Umbilical cord (tissue), 2 donors: ENCODE measurements around the gene BRINP2. TPM values are rescaled to one million over a fixed set of nuclear protein-coding genes. Genes with fewer than 3 reads are reported as not detected.

ENCODE experiments used
- DNase-seq: peaks from one replicate; pipeline ENCODE4 v3.0.0-alpha.2; 2015; ENCODE audit warnings: low spot score
- total RNA-seq: library from RNA; depleted of rRNA; stranded (reverse); fragments of >200 nt; gene quantifications from one replicate; pipeline ENCODE4 v1.2.3, GENCODE V29; 2014; ENCODE audit warnings: low replicate concordance; ENCODE audit not compliant: insufficient read depth

BRINP2 gene
- 5.3 TPM for total RNA-seq

GRCh38 chr1:177170756-177171535 is at the start of gene BRINP2:
Gene BRINP2, plus strand, starts transcription at chr1:177170958. Its CDS starts 58,919 bp downstream, at chr1:177229877.
- DNase-seq: peak; percentile 74

GRCh38 chr1:177122461-177123251 is 48.1 kb upstream of the BRINP2 start:
- no peak for DNase-seq

GRCh38 chr1:177124577-177125278 is 46.0 kb upstream of the BRINP2 start:
- no peak for DNase-seq

- no peak for DNase-seq
Observed at GRCh38 chr1:177126267-177126666, 44.5 kb upstream of the BRINP2 start.

GRCh38 chr1:177128665-177129281 is 42.0 kb upstream of the BRINP2 start:
- DNase-seq: no peak

GRCh38 chr1:177130451-177130945 is 40.3 kb upstream of the BRINP2 start:
- no peak for DNase-seq

- DNase-seq: no peak
Observed at GRCh38 chr1:177131723-177132122, 39.0 kb upstream of the BRINP2 start.

GRCh38 chr1:177132141-177132540 is 38.6 kb upstream of the BRINP2 start:
- DNase-seq: no peak

GRCh38 chr1:177133977-177134538 is 36.7 kb upstream of the BRINP2 start:
- DNase-seq: no peak

- no peak for DNase-seq
Observed at GRCh38 chr1:177135250-177135649, 35.5 kb upstream of the BRINP2 start.

- DNase-seq: no peak
Observed at GRCh38 chr1:177137814-177138213, 32.9 kb upstream of the BRINP2 start.

GRCh38 chr1:177138347-177138746 is 32.4 kb upstream of the BRINP2 start:
- no peak for DNase-seq

- no peak for DNase-seq
Observed at GRCh38 chr1:177142010-177142409, 28.7 kb upstream of the BRINP2 start.

GRCh38 chr1:177142791-177143271 is 27.9 kb upstream of the BRINP2 start:
- DNase-seq: no peak

GRCh38 chr1:177145106-177146070 is 25.4 kb upstream of the BRINP2 start:
- DNase-seq: peak; percentile 15

GRCh38 chr1:177146499-177146898 is 24.3 kb upstream of the BRINP2 start:
- DNase-seq: no peak

- DNase-seq: no peak
Observed at GRCh38 chr1:177162243-177162642, 8.5 kb upstream of the BRINP2 start.

GRCh38 chr1:177163844-177164379 is 6.8 kb upstream of the BRINP2 start:
- DNase-seq: no peak

GRCh38 chr1:177164380-177165068 is 6.2 kb upstream of the BRINP2 start, which contains the start of gene ASTN1:
Gene ASTN1, minus strand, starts transcription at chr1:177164712. Its CDS starts 36 bp downstream, at chr1:177164676.
- peak; percentile 50 for DNase-seq
